ENCODE data around the gene USP13. TPM values are rescaled to one million over a fixed set of nuclear protein-coding genes. Genes with fewer than 3 reads are reported as not detected.

USP13 gene
- total and polyA plus RNA-seq, 2 of the 13 experiments (the other 11 are each of a cell fraction or from before 2014, with no cell fraction given) = 15.9 to 36.7 TPM

- TF ChIP-seq CHD4 (IDR thresholded peaks at IDR 0.05; ENCODE audit: borderline replicate concordance, low read length) (no peak), ZNF484 (CRISPR knock-in tag; IDR thresholded peaks at IDR 0.05; ENCODE audit: borderline replicate concordance, low read depth) (no peak), ATAD3A (CRISPR knock-in tag; IDR thresholded peaks at IDR 0.05) (no peak), MED8 (CRISPR knock-in tag; IDR thresholded peaks at IDR 0.05; ENCODE audit: insufficient replicate concordance) (no peak), NCOA2 (CRISPR knock-in tag; IDR thresholded peaks at IDR 0.05) (peak; percentile 62), LRRFIP1 (CRISPR knock-in tag; conservative IDR thresholded peaks at IDR 0.05) (no peak), ZNF644 (CRISPR knock-in tag; IDR thresholded peaks at IDR 0.05; ENCODE audit: low read depth) (peak; percentile 79), GZF1 (CRISPR knock-in tag; IDR thresholded peaks at IDR 0.05) (no peak), NR2F2 (IDR thresholded peaks at IDR 0.05; ENCODE audit: borderline replicate concordance, low read depth) (no peak), POLR2A (IDR thresholded peaks at IDR 0.05; ENCODE audit: insufficient read depth in 1 of 2, low read depth in 2 of 2, low read length in 2 of 2) (no peak), PTBP1 (IDR thresholded peaks at IDR 0.05; ENCODE audit: low read depth, low read length, poor library complexity, severe bottlenecking) (no peak), ZBTB10 (CRISPR knock-in tag; IDR thresholded peaks at IDR 0.05; ENCODE audit: borderline replicate concordance) (no peak), HNF4A (CRISPR knock-in tag; IDR thresholded peaks at IDR 0.05) (peak; percentile 39), REST (IDR thresholded peaks at IDR 0.05; ENCODE audit: borderline replicate concordance in 1 of 2, low read depth in 1 of 2, low read length in 2 of 2) (no peak), CENPBD1 (CRISPR knock-in tag; IDR thresholded peaks at IDR 0.05; ENCODE audit: borderline replicate concordance, low read depth) (no peak), HOXA7 (CRISPR knock-in tag; IDR thresholded peaks at IDR 0.05) (no peak), NCOA1 (CRISPR knock-in tag; IDR thresholded peaks at IDR 0.05) (no peak), DMTF1 (CRISPR knock-in tag; IDR thresholded peaks at IDR 0.05) (no peak), TBX2 (CRISPR knock-in tag; IDR thresholded peaks at IDR 0.05; ENCODE audit: borderline replicate concordance) (peak; percentile 40; the same call in 1 of the 2 replicates), SOX5 (CRISPR knock-in tag; IDR thresholded peaks at IDR 0.05; ENCODE audit: borderline replicate concordance) (peak; percentile 88)
Observed at GRCh38 chr3:179663093-179663492, 10.3 kb downstream of the USP13 start (continued).

Data from HepG2 (cell line).